Stimulated activated CD8-positive, alpha-beta memory T cell treated with anti-CD3 and anti-CD28 coated beads, Interleukin-12 subunit alpha, Interleukin-12 subunit beta, amount 100 ng/mL, for 24 hours (primary cell): ENCODE measurements around the gene ADAMTS3.

Experiments used
- DNase-seq: peaks from one replicate; pipeline ENCODE4 v3.0.0-alpha.2; 2020; ENCODE audit errors: extremely low read depth

The ADAMTS3 gene

GRCh38 chr4:72568959-72569718 lies at the start of gene ADAMTS3:
Gene ADAMTS3, minus strand, starts transcription at chr4:72569221. Its CDS starts 459 bp downstream, at chr4:72568762.
- no peak for DNase-seq

DNA sequence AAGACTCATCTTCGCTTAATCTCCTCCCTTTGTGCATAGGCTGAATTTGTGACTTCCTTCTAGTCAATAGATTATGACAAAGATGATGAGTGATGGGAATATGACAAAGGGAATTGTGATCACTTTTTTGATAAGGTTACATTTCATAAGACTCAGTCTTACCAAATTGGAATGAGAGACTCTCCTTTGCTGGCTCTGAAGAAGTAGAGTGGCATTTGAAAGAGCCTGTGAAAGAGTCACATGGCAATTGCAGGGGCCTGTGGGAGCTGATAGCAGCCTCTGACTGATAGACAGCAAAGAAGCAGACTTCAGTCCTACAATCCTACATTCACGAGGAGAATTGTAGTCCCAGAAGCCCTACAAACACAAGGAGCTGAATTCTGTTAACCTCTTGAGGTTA lies 44.9 kb upstream of the ADAMTS3 start:
- no peak for DNase-seq

- no peak for DNase-seq
Measured at GRCh38 chr4:72606751-72607150, 37.7 kb upstream of the ADAMTS3 start.

DNA sequence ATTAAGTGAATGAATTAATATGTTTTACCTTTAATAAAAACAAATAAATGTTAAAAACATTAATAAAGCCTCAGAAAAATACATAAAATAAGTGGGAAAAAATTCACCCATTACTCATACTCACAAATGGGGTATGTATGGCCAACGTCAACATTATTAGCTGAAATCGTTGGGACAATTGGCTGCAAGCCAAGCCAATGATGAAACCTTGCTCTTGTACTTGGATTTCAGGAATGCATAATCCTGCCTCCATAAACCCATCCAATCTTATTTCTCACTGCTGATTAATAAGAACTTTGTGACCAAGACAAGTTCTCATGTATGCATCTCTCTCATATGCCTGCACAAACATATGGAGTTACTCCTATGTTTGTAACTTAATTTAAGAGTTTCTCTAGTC lies 35.3 kb upstream of the ADAMTS3 start:
- DNase-seq, result no peak

GRCh38 chr4:72602396-72603376 lies 33.7 kb upstream of the ADAMTS3 start:
- no peak for DNase-seq

GRCh38 chr4:72591547-72592454 lies 22.8 kb upstream of the ADAMTS3 start:
- no peak for DNase-seq

DNA sequence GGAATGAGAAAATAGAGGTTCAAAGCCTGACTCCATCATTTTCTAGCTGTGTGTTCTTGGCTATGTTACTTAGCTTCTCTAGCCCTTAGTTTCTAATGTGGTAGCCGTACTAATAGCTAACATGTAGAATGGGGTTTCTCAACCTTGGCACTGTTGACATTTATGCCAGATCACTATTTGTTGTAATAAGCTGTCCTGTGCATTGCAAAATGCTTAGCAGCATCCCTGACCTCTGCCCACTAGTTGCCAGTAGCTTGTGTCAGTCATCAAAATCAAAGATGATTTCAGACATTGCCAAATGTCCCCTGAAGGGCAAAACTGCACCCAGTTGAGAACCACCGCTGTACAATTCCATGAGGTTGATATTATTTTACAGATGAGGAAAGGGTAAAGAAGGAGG lies 18.3 kb upstream of the ADAMTS3 start:
- DNase-seq, result no peak

DNA sequence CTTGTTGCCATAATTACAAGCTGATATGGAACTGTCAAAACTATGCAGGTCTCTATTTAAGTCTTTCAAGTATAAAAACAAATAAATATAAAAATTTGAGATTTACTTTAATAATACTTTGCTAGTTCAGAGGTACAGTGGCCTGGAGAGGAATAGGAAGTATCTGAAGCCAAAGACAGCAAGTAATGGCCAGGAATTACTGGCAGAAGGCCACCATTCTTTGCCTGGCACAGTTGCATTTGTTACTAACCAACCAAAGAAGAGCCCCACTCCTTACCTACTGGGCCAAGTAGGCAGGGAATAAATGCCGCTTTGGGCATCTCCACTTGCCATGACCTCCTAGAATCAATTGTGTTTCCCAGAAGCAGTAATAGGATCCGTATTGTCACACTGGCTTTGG lies 13.8 kb upstream of the ADAMTS3 start:
- no peak for DNase-seq

DNA sequence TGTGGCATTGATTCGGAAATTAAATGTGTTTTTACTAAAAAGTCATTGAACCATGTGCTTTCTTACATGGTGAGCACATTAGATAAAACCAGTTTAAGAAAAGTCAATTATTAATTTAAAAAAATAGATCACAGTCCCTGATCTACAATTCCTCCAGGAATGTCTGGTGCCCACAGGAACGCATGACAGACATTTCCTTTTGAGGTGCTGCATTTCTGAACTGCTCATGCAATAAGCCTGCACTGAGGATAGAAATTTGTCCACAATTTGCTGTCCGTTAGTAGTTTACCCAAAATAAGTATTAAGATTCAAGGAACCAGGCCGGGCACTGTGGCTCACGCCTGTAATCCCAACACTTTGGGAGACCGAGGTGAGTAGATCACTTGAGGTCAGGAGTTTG lies 8.2 kb upstream of the ADAMTS3 start:
- DNase-seq, result no peak

- no peak for DNase-seq
Measured at GRCh38 chr4:72571337-72571736, 2.3 kb upstream of the ADAMTS3 start.

DNA sequence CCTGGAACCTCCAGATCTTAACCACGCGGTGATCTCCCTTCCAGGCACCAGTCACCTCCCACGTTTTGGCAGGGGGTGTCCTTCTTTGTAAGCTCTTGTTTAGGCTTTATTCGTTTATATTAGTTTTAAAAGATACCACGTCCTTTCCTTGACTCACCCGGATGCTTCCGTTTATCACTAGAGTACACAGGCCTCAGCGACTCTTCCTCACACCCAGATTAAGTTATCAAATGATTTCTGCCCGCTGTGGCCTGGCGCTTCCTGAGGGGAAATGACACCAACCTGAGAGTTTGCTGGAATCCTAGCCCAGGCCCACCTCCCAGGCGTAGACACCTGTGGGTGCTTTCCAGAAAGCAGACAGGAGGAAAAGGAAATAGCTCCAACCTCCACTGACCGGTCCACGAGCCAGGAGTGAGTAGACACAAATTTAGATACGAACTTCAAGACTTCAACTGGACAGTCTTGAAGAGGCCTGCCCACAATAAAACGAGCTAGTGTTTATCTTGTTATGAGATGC lies 756 bp upstream of the ADAMTS3 start:
- DNase-seq, result no peak

GRCh38 chr4:72567821-72568675 lies 973 bp downstream of the ADAMTS3 start:
- no peak for DNase-seq

GRCh38 chr4:72567036-72567435 lies 2.0 kb downstream of the ADAMTS3 start:
- no peak for DNase-seq

GRCh38 chr4:72566464-72566972 lies 2.5 kb downstream of the ADAMTS3 start:
- no peak for DNase-seq

DNA sequence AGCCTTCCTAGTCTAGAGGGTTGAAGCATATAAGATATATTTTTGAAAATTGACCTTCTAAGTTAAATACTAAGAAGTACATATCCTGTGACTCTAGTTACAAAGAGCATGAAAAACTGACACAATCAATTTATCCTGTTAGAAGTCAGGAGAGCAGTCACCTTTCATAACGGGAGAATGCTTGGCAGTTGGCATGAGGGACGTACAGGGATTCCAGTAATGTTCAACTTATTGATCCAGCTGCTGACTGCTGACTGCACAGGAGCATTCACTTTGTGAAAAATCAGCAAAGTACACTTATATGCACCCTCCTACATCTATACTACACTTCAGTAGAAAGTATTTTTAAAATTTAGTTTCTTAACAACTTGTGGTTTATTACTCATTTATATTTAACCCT lies 4.2 kb downstream of the ADAMTS3 start:
- no peak for DNase-seq

DNA sequence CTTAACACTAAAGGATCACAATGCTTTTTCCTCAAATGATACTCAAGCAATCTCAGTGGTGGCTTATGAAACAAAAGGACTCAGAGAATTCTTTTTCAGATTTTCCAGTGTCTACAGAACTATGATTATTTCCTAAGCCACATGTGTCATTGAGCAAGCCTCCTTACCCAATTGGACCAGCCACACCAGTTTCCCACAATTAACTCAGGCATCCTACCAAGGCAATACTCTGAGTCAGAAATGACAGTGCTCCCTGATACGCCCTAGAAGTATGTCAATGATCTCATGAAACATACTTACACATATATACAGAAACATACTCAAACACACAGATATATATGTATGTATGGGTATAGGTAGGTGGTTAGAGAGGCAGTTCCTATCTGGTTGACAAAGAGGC lies 4.8 kb downstream of the ADAMTS3 start:
- DNase-seq, result no peak

GRCh38 chr4:72558655-72559054 lies 10.4 kb downstream of the ADAMTS3 start:
- no peak for DNase-seq

DNA sequence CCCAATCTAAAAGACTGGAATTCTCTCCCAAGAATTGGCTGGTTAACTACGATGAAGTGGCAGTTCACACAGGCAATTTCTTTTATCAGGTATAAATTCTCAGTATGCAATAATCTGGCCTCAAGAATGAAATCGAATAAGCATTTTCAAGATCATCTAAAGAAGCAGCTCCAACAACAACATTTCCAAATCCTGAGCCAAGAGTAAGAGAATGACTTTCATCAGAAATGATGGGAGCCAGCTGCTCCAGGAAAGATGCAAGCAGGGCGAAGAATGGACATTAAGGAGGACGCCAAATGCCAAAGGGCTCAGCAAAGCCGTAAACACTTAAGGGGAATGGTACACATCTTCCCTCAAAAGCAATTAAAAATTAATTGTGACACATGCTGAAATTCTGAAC lies 12.0 kb downstream of the ADAMTS3 start:
- no peak for DNase-seq

DNA sequence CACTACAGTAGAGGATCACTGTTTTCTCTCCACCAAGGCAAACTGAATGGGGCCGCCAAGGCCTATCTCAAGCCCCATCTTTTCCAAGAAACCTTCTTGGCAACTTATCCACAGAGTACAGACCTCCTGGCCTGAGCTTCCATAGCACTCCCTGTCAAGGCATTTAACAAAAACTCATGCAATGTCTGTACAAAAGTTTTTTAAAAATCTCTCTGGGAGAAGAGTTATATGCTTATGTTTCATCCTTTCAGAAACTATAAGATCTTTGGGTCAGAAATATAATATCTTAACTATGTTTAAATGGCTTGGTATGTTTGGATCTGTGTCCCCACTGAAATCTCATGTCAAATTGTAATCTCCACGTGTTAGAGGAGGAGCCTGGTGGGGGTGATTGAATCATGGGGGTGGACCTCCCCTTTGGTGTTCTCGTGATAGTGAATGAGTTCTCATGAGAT lies 13.6 kb downstream of the ADAMTS3 start:
- no peak for DNase-seq
